ENCODE results near the gene ANGEL1.

ANGEL1 gene

GRCh38 chr14:76830556-76830955 is 17.9 kb upstream of the ANGEL1 start:
- no peak for TF ChIP-seq GATA3 (IDR thresholded peaks at IDR 0.05; ENCODE audit: low read depth, low read length)
- TF ChIP-seq GATA2 (IDR thresholded peaks at IDR 0.05; ENCODE audit: low read depth, low read length) = no peak

GRCh38 chr14:76829650-76830421 is 17.2 kb upstream of the ANGEL1 start:
- no peak for TF ChIP-seq GATA3 (IDR thresholded peaks at IDR 0.05; ENCODE audit: low read depth, low read length)
- no peak for TF ChIP-seq GATA2 (IDR thresholded peaks at IDR 0.05; ENCODE audit: low read depth, low read length)

GRCh38 chr14:76829013-76829365 is 16.3 kb upstream of the ANGEL1 start:
- TF ChIP-seq GATA2 (IDR thresholded peaks at IDR 0.05; ENCODE audit: low read depth, low read length) (no peak), GATA3 (IDR thresholded peaks at IDR 0.05; ENCODE audit: low read depth, low read length) (no peak)

GRCh38 chr14:76828339-76829012 is 15.8 kb upstream of the ANGEL1 start:
- TF ChIP-seq GATA3 (IDR thresholded peaks at IDR 0.05; ENCODE audit: low read depth, low read length) = no peak
- TF ChIP-seq GATA2 (IDR thresholded peaks at IDR 0.05; ENCODE audit: low read depth, low read length) = no peak

GRCh38 chr14:76827696-76828296 is 15.1 kb upstream of the ANGEL1 start:
- no peak for TF ChIP-seq GATA2 (IDR thresholded peaks at IDR 0.05; ENCODE audit: low read depth, low read length)
- TF ChIP-seq GATA3 (IDR thresholded peaks at IDR 0.05; ENCODE audit: low read depth, low read length) = no peak

GRCh38 chr14:76826122-76826521 is 13.4 kb upstream of the ANGEL1 start, which contains the start of gene LRRC74A:
Gene LRRC74A (plus strand): TSS chr14:76826408. CDS start chr14:76826698, 290 bp downstream.
- TF ChIP-seq GATA3 (IDR thresholded peaks at IDR 0.05; ENCODE audit: low read depth, low read length) = no peak
- TF ChIP-seq GATA2 (IDR thresholded peaks at IDR 0.05; ENCODE audit: low read depth, low read length) = no peak

GRCh38 chr14:76820700-76821099 is 8.0 kb upstream of the ANGEL1 start:
- no peak for TF ChIP-seq GATA3 (IDR thresholded peaks at IDR 0.05; ENCODE audit: low read depth, low read length)
- TF ChIP-seq GATA2 (IDR thresholded peaks at IDR 0.05; ENCODE audit: low read depth, low read length) = no peak

- TF ChIP-seq GATA3 (IDR thresholded peaks at IDR 0.05; ENCODE audit: low read depth, low read length) (no peak), GATA2 (IDR thresholded peaks at IDR 0.05; ENCODE audit: low read depth, low read length) (no peak)
Measured at GRCh38 chr14:76814726-76815645, 2.3 kb upstream of the ANGEL1 start.

- TF ChIP-seq GATA2 (IDR thresholded peaks at IDR 0.05; ENCODE audit: low read depth, low read length) (no peak), GATA3 (IDR thresholded peaks at IDR 0.05; ENCODE audit: low read depth, low read length) (no peak)
Measured at GRCh38 chr14:76812093-76812421, 625 bp downstream of the ANGEL1 start.

- TF ChIP-seq GATA2 (IDR thresholded peaks at IDR 0.05; ENCODE audit: low read depth, low read length) (no peak), GATA3 (IDR thresholded peaks at IDR 0.05; ENCODE audit: low read depth, low read length) (no peak)
Measured at GRCh38 chr14:76811561-76811960, 1.1 kb downstream of the ANGEL1 start.

GRCh38 chr14:76810953-76811400 is 1.7 kb downstream of the ANGEL1 start:
- TF ChIP-seq GATA3 (IDR thresholded peaks at IDR 0.05; ENCODE audit: low read depth, low read length) (no peak), GATA2 (IDR thresholded peaks at IDR 0.05; ENCODE audit: low read depth, low read length) (no peak)

- TF ChIP-seq GATA2 (IDR thresholded peaks at IDR 0.05; ENCODE audit: low read depth, low read length) (no peak), GATA3 (IDR thresholded peaks at IDR 0.05; ENCODE audit: low read depth, low read length) (no peak)
Measured at GRCh38 chr14:76810525-76810924, 2.2 kb downstream of the ANGEL1 start.

- no peak for TF ChIP-seq GATA2 (IDR thresholded peaks at IDR 0.05; ENCODE audit: low read depth, low read length)
- TF ChIP-seq GATA3 (IDR thresholded peaks at IDR 0.05; ENCODE audit: low read depth, low read length) = no peak
Measured at GRCh38 chr14:76808990-76809389, 3.7 kb downstream of the ANGEL1 start.

GRCh38 chr14:76808011-76808410 is 4.7 kb downstream of the ANGEL1 start:
- TF ChIP-seq GATA3 (IDR thresholded peaks at IDR 0.05; ENCODE audit: low read depth, low read length) = no peak
- no peak for TF ChIP-seq GATA2 (IDR thresholded peaks at IDR 0.05; ENCODE audit: low read depth, low read length)

Data from SH-SY5Y (cell line).